DMS114 treated with DMSO at 0.1 percent for 48 hours (cell line): Measurements from ENCODE around the gene MICAL1.

Source experiments
- DNase-seq: peaks from one replicate; lab custom pipeline; 2025; ENCODE audit not compliant: unreplicated experiment; lab: John Stamatoyannopoulos, UW

MICAL1 gene

GRCh38 chr6:109455437-109456110 is at the start of gene MICAL1:
MICAL1 (minus strand) TSS chr6:109455772; CDS start chr6:109454196, 1,576 bp downstream.
- no peak for DNase-seq

- no peak for DNase-seq
These were observed 48.0 kb upstream of the MICAL1 start for GRCh38 chr6:109503327-109504224.

- no peak for DNase-seq
These were observed 43.4 kb upstream of the MICAL1 start for GRCh38 chr6:109498936-109499335.

GRCh38 chr6:109498052-109498451 is 42.5 kb upstream of the MICAL1 start:
- no peak for DNase-seq

GRCh38 chr6:109496036-109496772 is 40.6 kb upstream of the MICAL1 start:
- DNase-seq = no peak

- DNase-seq = no peak
These were observed 38.3 kb upstream of the MICAL1 start for GRCh38 chr6:109493865-109494264.

GRCh38 chr6:109491207-109491938 is 35.8 kb upstream of the MICAL1 start:
- no peak for DNase-seq

GRCh38 chr6:109490713-109491112 is 35.1 kb upstream of the MICAL1 start:
- DNase-seq = no peak

GRCh38 chr6:109488001-109488400 is 32.4 kb upstream of the MICAL1 start:
- DNase-seq = no peak

GRCh38 chr6:109486068-109486467 is 30.5 kb upstream of the MICAL1 start:
- no peak for DNase-seq

- no peak for DNase-seq
These were observed 29.8 kb upstream of the MICAL1 start for GRCh38 chr6:109485266-109485935.

GRCh38 chr6:109484122-109484521 is 28.6 kb upstream of the MICAL1 start:
- no peak for DNase-seq

GRCh38 chr6:109483735-109484057 is 28.1 kb upstream of the MICAL1 start:
- DNase-seq = no peak

GRCh38 chr6:109482905-109483734 is 27.5 kb upstream of the MICAL1 start, which contains the start of gene ZBTB24:
ZBTB24 (minus strand) TSS chr6:109483219; CDS start chr6:109482026, 1,193 bp downstream.
- peak; percentile 66 for DNase-seq

GRCh38 chr6:109480993-109481480 is 25.5 kb upstream of the MICAL1 start:
- DNase-seq = no peak

GRCh38 chr6:109478841-109479624 is 23.5 kb upstream of the MICAL1 start:
- no peak for DNase-seq

- DNase-seq = no peak
These were observed 22.7 kb upstream of the MICAL1 start for GRCh38 chr6:109478222-109478805.

GRCh38 chr6:109477725-109478124 is 22.2 kb upstream of the MICAL1 start:
- DNase-seq = no peak
